Activated T-cell treated with anti-CD3 and anti-CD28 coated beads, Interleukin-2, amount 50 U/mL, for 1 hour (primary cell): ENCODE measurements around the gene CABCOCO1.
"Not testable (repeated sequence)": the region's sequence is repeated elsewhere in the genome, so short reads cannot be mapped to it uniquely, and the experiment has no call there.

ENCODE experiments used
- DNase-seq: peaks from one replicate; pipeline ENCODE4 v3.0.0-alpha.2; 2020

Gene CABCOCO1

GRCh38 chr10:61643316-61643751 is 19.4 kb upstream of the CABCOCO1 start:
- no peak for DNase-seq

DNA sequence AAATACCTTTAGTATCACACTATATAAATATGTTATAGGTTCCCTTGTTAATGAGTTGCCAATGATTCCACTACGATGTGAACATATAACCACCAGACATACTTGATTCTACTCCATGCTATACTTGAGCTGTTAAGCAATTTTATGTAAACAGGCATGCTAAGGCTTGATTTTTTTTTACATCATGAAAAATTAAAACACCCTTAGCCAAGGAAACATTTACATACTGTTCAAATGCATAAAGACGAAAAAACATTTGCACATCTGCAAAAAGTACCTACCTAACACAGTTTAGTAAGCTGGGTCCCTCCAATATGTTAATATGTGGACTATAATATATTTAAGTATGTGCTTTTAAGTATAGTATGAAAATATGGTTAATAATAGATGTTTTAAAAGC is 9.0 kb upstream of the CABCOCO1 start:
- no peak for DNase-seq

GRCh38 chr10:61655335-61655851 is 7.3 kb upstream of the CABCOCO1 start:
- DNase-seq, result no peak

GRCh38 chr10:61663466-61663865 is 737 bp downstream of the CABCOCO1 start:
- no peak for DNase-seq

DNA sequence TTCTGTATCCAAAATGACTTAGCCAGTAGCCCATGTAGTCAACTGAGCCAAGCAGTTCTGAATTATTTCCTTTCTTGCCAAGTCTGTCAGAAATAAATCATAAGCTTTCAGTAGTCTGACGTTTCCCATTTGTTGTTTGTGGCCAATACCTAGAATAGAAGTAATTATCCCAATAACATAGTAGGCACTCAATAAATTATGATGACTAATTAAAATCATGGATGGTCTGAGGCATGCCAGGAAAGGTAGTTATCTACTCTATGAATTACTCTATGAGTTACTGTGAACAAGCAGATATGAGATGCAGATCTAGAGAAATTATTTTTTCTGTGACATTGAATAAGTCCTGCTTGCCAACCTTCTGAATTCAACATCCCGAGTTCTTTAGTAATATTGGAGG is 2.3 kb downstream of the CABCOCO1 start:
- DNase-seq, result no peak

DNA sequence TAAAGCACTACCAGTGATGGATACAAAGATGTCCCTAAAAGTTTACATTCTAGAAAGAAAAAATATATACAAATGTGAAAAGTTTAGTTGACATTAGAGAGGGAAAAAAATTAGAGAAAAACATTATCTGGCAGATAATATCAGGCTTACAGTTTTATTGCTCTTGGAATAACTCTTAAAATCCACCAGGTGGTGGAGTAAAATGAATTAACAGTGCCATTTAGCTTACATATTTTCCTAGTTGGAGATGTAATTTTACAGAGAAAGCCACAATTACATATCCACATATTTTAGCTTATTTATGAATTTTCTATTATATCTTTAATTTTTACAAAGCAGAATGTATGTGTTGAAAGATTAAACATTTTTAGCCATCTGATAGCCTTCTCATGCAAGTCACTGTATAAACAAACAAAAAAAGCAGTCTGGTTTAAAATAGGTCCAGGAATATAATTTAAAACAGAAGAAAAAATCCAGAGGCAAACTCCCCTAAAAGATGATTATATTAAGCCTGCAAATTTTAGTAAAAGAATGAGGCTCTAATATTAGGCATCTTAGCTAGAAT is 6.5 kb downstream of the CABCOCO1 start:
- no peak for DNase-seq

DNA sequence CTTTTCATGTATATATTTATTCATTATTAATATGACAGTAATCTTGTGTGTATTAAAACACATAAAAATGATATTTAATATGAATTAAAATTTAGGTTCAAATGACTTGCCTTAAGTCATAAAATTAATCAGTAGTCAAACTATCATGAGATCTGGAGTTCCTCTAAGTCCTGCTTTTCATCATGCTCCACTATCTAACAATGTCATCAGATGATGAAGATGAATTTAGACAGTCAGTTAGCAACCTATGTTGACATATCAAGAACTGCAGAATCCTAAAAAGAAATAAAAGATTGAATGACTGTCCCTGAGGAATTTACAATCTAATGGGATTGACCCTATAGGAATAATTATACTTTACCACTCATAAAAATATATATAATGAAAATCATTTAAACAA is 7.1 kb downstream of the CABCOCO1 start:
- DNase-seq, result no peak

DNA sequence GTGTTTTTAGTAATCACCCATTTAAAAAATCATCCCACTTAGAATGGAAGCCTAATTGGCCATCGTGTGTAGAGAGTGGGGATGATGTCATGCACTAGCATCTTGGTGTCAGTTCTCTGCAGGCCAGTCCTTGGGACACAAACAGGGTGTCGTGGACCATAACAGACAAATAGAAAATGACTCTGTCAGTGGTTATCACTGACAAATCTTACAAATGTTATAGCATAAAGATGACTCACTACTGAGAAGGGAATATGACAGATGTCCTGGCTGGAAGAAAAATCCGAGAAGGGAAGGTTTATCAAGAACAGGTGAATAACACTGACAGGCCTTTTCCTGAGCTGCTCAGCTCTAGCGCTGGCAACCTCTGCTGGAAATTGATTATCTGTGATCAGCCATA is 10.6 kb downstream of the CABCOCO1 start:
- no peak for DNase-seq

DNA sequence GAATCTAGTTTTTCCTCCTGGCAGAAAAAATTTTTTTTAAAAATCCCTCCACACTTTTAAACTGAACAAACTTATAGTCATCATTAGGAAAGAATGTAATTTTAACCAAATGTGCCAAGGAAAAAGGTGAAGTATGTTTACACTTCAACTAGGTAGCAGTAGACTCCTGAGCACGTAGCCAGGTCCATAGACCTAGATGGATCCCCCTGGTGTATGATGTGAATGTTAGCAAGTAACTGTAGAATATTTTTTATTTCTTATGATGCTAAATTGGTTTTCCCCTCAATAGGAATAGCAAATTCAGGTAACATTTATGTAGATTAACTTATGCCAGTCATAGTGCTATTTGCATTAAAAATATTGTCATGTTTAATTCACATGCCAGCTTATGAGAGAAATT is 19.6 kb downstream of the CABCOCO1 start:
- DNase-seq, result no peak

GRCh38 chr10:61683319-61683718 is 20.6 kb downstream of the CABCOCO1 start:
- no peak for DNase-seq

DNA sequence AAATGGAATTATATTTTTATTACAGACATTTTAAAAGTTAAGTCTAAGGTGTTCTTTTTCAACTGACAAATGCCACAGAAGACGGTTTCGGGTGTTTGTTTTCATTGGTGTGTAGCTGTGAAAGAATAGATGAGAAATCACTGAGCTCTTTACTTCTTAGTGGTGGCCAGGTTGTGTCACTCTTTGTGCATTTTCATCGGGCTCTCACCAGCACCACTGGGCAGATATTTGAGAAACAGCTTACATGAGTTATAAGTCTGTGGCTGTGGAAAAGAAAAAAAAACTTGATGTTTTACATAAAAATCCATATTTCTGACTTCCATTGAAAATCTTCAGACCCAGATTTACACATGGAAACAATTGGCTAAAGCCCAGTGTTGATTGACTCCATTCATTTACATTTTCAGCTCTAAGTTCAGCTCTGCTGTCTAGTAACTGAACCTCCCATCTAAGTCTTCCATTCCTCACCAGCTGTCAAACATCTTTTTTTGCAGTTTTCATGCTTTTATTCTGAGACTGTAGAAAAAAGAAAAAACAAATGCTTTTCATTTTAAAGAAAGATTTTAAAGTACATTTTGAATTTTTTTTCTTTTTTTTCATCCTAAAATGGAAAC is 22.3 kb downstream of the CABCOCO1 start:
- no peak for DNase-seq

DNA sequence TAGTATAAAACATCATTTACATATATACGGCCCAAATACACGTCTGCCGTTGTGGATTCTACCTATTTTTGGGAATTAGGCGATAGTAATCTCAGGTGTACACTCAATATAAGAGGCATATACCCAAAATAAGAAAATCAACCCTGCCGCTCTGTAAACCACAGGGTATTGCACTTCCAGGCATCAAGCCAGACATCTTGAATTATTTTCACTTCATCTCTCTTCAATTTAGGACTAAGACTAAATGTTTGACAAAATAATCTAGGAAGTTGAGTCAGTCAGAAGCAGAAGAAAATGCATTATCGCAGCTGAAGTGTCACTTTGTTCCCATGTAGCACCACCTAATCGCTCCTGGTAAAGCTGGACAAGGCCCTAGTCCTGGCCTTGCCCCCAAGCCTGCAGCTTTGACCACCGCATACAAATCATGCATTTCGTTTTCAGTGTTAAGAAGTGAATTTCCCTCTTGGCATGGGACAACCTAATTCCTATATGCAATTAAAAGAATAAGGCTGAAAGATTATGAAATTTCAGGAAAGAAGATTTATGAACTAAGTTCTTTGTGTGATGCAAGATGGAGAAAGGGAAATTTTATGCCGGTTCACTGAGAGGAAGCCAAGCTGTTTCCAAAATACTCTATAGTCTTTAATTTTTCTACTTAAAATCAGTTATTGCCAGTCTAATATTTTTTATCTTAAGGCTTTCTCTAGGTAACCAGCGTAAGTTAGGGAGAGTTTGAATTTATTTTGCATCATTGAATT is 26.0 kb downstream of the CABCOCO1 start:
- no peak for DNase-seq

DNA sequence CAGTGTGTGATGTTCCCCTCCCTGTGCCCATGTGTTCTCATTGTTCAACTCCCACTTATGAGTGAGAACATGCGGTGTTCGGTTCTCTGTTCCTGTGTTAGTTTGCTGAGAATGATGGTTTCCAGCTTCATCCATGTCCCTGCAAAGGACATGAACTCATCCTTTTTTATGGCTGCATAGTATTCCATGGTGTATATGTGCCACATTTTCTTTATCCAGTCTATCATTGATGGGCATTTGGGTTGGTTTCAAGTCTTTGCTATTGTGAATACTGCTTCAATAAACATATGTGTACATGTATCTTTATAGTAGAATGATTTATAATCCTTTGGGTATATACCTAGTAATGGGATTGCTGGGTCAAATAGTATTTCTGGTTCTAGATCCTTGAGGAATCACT is 28.9 kb downstream of the CABCOCO1 start:
- DNase-seq, result not testable (repeated sequence)

DNA sequence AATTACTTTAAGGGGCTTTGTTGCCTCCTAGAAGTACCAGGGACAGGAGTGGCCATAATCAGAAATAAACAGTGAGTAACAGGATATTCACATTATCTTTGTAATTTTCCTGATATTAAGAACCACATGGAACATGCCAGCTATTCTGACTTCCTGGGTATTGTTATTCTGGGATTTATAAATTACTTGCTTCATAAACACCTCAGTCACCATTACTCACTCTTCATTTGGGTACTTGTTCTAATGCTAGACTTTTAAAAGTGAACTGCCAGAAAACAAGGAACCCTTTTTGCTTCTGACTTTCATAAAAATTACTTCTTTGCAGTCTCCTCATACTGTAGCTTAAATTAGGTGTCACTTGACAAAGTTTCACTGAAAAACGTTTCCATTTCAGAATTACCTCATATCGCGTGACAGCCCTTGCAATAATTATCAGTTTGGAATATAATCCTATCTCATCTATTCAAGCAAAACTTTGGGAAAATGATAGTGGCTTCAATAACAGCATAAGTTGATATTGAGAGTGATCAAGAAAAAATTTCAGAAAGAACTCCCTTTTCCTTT is 29.8 kb downstream of the CABCOCO1 start:
- no peak for DNase-seq

DNA sequence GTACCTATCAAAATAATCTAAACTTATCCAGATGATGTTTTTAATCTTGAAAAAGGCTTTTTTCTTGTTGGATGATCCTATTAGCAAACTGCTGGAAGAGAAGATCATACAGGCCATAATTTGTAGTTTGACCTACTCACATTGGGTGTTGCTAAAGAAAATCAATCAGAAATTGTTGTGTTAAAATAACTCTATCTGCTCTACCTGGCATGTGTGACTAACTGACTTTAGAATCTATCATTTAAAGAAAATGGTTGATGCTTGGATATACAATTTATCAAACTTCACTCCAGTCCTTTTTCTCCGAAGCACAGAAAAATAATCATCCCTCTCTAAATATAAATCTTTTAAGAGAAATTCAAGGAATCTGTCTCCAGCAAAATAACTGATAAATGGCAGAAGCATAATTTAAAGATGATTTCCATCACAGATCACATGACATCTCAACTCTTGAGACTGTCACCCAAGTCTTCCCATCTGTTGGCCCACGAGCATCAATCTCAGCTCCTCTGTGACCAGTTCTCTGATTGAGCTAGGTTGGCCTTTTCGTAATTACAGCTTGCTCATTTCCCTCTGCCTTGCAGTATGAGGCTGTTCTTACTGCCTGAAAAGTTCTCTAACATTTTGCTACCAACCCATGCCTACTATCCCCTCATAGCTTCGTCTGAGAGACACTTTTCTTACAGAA is 36.4 kb downstream of the CABCOCO1 start:
- no peak for DNase-seq

DNA sequence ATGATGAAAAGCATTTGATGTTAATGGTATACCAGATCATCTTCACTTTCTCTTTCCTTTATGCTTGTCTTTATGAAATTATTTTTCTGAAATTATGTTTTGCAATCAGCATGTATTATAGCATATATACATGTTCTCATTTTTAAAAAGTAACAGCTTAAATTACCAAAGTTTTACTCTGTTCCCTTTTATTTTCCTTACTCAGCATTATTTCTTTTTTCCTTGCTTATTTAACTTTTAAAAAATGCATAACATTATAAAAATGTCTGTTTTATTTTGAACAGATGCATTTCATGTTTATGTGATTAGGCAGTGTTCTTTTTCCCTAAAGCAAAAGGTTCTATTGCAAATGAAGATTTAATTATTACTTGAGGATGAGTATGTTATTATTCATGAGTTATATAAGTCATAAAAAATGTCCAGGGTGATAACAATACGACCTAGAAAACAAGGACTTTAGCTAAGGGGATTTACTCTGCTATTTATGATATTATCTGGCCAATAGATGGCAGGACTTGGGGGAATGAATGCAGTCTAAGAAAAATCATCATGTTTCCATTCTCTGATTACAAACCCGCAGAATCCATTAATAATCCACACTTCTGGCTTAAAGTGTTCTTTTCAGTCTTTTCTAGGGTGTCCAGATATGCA is 38.5 kb downstream of the CABCOCO1 start:
- no peak for DNase-seq

GRCh38 chr10:61701706-61702105 is 39.0 kb downstream of the CABCOCO1 start:
- DNase-seq, result no peak

GRCh38 chr10:61702584-61702983 is 39.9 kb downstream of the CABCOCO1 start:
- DNase-seq, result no peak

DNA sequence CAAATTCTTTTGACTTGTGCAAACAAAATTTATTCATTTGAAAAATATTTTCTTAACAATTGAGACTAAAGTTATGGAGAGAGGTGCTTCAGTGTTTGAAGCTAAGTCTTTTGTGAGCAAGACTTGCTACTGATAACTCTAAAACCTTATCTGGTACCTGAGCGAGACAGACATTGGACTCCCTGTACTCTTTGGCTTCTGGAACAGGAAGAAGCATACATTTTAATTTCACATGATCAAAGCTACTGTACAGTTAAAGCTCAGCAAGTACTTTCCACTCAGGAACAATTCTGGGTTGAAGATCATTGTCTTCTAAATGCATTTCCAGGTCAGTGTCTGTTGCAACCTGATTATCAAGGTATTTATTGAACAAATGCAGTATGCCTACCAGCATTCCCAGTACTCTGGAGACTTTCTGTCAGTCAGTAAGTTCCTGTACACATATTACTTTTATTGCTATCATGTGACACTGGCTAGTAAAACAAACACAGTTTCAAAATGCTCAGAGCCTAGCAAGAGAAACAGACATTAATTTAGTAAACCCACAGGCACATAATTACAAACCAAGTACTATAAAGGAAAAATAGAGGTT is 42.4 kb downstream of the CABCOCO1 start:
- DNase-seq, result no peak

DNA sequence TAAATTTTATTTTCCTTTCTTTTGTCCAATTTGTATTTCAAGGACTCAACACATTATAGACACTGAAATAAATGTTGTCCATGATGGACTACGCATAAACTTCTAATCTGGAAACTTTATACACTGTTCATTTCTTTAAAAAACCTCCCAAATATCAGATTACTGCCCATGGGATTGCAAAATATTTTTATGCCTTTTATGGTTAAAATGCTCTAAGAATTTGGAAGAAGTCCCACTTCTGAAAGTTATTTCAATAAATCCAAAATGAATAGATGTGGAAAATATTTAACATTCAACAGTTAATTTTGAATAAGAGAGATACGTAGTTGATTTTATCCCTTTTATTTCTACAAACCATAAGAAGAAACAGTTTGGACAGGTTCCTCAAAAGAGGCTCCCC is 46.1 kb downstream of the CABCOCO1 start:
- no peak for DNase-seq

- DNase-seq, result not testable (repeated sequence)
Observed at GRCh38 chr10:61712105-61712504, 49.4 kb downstream of the CABCOCO1 start.

DNA sequence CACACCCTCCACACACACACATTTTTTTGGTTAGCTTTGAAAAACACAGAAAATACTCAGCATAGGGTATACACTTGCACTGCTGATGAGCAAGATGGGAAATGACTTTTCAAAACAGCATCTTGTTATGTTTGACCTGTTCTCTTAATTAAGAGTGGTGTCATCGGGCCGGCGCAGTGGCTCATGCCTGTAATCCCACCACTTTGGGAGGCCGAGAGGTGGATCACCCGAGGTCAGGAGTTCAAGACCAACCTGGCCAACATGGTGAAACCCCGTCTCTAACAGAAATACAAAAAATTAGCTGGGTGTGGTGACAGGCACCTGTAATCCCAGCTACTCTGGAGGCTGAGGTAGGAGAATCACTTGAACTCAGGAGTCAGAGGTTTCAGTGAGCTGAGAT is 56.7 kb downstream of the CABCOCO1 start:
- DNase-seq, result not testable (repeated sequence)
